HG03520 (cell line): ENCODE data around the gene MIDN.

ENCODE experiments used
- ATAC-seq: cut with Tn5 transposase; IDR thresholded peaks from one replicate; pipeline ENCODE4 v1.9.1; 2021; ENCODE audit warnings: mild to moderate bottlenecking, moderate library complexity; ENCODE audit not compliant: unreplicated experiment

Gene MIDN

DNA sequence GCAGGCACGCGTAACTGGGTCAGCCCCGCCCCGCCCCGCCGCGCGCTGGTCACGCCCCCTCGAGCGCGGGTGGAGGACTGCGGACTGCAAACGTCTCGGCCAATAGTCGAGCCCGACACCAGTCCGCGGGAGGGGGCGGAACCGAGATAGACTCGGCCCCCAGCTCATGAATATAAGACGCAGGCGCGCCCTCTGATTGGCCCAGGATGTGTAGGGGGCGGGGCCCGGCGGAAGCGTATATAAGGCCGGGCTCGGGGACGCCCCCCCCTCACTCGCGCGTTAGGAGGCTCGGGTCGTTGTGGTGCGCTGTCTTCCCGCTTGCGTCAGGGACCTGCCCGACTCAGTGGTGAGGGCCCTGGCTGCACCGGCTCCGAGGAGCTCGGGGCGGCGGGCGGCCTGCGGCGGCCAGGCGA is 20.7 kb downstream of the MIDN start, which contains the start of gene CIRBP:
CIRBP (plus strand) TSS at position 268 of the 413 bp plus-strand sequence. CDS start 1,602 bp downstream, outside the sequence.
- ATAC-seq: peak; percentile 58

GRCh38 chr19:1269478-1270212 is 21.3 kb downstream of the MIDN start:
- ATAC-seq: peak; percentile 19

GRCh38 chr19:1270213-1270853 is 21.9 kb downstream of the MIDN start:
- no peak for ATAC-seq

DNA sequence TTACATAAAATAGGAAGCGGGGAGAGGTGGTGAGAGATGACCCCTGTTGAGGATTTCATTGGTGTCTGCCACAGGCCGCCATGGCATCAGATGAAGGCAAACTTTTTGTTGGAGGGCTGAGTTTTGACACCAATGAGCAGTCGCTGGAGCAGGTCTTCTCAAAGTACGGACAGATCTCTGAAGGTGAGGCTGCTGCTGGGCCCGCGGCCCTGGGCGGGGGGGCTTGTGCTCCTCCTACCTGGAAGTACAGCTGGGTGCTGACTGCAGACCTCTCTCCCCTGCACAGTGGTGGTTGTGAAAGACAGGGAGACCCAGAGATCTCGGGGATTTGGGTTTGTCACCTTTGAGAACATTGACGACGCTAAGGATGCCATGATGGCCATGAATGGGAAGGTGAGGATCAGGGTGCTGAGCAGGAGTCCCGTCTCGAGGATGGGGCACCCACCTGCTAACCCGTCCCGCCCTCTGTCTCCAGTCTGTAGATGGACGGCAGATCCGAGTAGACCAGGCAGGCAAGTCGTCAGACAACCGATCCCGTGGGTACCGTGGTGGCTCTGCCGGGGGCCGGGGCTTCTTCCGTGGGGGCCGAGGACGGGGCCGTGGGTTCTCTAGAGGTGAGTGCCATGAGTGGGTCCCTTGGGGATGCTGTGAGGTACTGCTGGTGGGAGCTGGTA is 22.6 kb downstream of the MIDN start:
- ATAC-seq: no peak

DNA sequence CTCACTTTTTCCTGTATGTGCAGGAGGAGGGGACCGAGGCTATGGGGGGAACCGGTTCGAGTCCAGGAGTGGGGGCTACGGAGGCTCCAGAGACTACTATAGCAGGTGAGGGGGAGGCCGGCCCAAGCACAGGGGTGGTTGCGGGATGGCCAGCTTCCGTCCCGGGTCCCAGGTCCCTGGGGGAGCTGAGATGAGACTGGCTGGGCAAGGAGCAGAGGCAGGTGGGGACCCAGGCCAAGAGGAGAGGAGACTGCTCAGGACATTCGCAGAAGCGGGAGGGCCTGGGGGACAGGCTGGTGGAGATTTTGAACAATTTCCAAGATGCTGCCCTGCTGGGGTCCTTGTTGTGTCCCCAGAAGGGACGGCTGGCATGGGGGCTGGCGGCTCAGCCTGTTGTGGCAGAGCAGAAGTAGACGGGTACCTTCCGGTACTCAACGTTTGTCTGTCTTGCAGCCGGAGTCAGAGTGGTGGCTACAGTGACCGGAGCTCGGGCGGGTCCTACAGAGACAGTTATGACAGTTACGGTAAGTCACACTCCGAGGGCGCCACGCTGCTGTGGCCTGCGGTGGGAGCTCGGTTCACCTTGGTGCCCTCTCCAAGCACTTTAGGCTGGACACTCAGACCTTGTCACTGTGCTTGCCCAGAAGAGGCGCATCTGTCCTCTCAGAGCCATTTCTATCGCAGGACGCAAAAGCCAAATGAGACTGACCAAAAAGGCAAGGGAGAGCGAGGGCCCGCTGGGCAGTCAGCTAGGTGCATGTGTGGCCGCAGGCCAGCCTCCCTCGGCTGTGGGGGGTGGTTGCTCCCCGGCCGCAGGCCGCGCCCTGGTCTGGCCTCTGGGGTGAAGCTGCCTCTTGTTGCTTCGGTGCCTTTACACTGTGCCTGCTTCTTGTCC is 23.4 kb downstream of the MIDN start:
- ATAC-seq: no peak

DNA sequence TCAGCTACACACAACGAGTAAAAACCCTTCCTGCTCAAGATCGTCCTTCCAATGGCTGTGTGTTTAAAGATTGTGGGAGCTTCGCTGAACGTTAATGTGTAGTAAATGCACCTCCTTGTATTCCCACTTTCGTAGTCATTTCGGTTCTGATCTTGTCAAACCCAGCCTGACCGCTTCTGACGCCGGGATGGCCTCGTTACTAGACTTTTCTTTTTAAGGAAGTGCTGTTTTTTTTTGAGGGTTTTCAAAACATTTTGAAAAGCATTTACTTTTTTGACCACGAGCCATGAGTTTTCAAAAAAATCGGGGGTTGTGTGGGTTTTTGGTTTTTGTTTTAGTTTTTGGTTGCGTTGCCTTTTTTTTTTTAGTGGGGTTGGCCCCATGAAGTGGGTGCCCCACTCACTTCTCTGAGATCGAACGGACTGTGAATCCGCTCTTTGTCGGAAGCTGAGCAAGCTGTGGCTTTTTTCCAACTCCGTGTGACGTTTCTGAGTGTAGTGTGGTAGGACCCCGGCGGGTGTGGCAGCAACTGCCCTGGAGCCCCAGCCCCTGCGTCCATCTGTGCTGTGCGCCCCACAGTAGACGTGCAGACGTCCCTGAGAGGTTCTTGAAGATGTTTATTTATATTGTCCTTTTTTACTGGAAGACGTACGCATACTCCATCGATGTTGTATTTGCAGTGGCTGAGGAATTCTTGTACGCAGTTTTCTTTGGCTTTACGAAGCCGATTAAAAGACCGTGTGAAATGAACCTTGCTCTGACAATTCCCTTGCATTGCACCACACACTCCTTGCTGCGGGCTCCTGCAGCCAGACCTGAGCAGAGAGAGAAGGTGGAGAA is 24.3 kb downstream of the MIDN start:
- no peak for ATAC-seq

GRCh38 chr19:1273263-1274041 is 25.1 kb downstream of the MIDN start:
- ATAC-seq: no peak

- ATAC-seq: no peak
Measured at GRCh38 chr19:1274081-1274851, 25.9 kb downstream of the MIDN start.

DNA sequence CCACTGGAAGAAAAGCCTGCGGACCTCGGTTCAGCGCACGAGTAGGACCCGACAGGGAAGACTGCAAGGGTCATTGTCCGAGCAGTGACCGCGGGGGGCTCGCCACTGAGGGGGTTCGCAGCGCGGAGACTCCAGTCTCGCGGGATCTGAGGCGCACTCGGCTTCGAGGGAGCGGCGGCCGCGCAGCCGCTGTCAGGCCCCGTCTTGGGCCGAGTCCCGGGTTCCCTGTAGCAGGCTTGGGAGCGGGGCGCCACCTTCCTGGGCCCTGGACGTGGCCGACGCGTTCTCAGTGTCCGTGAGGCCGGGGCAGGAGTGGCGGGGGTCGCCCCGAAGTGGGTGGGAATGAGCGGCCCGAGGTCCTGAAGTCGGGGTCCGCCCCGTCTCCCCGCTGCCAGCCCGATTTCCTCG is 26.5 kb downstream of the MIDN start:
- ATAC-seq: no peak

DNA sequence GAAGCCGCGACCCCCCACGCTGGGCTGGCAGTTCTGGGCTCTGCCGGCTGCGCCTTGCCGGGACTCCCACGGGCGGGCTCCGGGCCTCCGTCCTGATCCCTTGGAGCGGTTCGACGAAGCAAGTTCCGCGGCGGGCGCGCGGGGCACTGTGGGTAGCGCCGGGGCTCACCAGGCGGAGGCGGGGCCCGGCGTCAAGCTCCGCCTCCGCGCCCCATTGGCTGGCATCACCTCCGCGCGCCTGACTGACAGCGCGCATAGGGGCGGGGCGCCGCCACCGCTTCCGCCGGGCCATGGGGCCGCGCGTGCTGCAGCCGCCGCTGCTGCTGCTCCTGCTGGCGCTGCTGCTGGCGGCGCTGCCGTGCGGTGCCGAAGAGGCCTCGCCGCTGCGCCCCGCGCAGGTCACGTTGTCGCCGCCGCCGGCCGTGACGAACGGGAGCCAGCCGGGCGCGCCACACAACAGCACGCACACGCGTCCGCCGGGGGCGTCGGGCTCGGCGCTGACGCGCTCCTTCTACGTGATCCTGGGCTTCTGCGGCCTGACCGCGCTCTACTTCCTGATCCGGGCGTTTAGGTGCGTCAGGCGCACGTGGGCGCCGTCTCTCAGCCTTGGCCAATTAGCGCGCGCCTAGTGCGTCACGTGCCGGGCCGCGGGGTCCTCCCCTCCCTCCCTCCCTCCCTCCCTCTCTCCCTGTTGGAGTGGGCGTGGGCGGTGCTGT is 27.0 kb downstream of the MIDN start, which contains the start of gene FAM174C:
FAM174C (plus strand) TSS at position 271 of the 716 bp plus-strand sequence; CDS start at position 291, 20 bp downstream.
- peak; percentile 66 for ATAC-seq

- no peak for ATAC-seq
Measured at GRCh38 chr19:1275976-1276627, 27.7 kb downstream of the MIDN start.

- ATAC-seq: no peak
Measured at GRCh38 chr19:1276628-1277022, 28.2 kb downstream of the MIDN start.

- no peak for ATAC-seq
Measured at GRCh38 chr19:1277061-1277460, 28.7 kb downstream of the MIDN start.

DNA sequence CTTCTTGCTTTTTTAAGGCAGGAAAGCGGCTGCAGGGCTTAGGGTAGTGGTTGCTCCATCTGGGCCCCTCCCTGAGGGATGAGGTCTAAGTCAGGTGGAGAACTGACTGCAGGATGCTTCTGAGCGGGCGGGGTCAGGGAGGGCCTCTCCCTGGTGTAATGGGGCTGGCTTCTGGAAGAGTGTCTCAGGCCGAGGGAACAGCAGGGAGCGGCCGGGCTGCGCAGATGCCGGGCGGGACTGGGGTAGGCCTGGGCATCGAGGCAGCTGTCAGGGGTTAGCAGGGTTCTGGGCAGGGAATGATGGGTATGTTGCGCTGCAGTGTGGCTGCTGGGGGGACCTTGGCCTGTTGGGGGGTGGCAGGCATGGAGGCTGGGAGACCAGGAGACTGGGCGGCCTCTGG is 29.7 kb downstream of the MIDN start:
- ATAC-seq: no peak

DNA sequence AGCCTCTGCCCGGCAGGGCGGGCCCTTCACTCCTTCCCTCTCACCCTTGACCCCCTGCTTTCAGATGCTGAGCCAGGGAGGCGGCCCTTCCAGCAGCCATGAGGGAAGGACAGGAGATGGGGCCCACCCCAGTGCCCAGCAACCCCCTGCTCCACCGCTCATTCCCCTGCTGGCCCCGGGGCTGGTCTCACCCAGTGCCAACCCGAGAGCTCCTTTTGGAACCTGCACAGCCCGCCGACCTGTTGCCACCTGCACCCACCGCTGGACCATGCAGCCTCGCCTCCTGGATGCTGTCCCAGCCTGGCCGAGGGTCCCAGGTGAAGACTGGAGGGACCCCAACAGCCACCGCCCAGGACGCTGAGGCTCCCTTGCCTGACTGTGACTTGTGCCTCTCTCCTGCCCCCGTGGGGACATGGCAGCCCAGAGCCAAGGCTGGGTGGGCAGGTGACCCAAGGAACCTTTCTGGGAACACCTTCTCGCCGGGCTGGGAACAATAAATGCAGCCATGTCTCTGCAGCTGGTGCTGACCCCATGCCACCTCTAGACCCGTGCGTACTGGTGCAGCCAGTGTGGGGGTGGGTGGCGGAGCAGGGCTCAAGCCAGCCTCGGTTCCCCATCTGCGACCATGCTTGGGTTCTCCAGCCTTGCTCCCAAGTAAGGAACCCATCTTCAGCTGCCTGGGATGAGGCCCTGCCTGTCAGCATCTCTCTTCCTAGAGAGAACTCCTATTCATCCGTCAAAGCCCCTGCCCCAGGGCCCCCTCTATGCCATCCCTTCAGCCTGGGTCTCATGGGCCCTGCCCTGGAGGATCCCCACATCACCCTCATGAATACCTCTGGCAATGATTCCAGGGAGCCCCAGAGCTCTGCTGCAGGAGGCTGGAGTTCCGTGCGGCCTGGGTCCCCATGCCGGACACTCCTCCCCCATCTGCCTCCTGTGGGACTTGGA is 30.6 kb downstream of the MIDN start:
- no peak for ATAC-seq

GRCh38 chr19:1279782-1280341 is 31.5 kb downstream of the MIDN start:
- no peak for ATAC-seq
